COR-L47 (cell line): Measurements from ENCODE around the gene SLC16A7.

Experiments used
- DNase-seq: peaks from one replicate; lab custom pipeline; 2025; lab: John Stamatoyannopoulos, UW

SLC16A7 gene

DNA sequence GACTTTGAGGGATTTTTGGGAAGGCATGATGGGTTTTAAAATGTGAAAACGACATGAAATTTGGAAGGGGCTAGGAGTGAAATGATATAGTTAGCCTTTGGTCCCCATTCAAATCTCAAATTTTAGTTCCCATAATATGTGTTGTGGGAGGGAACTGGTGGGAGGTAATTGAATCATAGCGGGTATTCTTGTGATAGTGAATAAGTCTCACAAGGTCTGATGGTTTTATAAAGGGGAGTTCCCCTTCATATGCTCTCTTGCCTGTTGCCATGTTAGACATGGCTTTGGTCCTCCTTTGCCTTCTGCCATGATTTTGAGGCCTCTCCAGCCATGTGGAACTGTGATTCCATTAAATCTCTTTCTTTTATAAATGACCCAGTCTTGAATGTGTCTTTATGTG, 72.8 kb downstream of the SLC16A7 start:
- DNase-seq: no peak

DNA sequence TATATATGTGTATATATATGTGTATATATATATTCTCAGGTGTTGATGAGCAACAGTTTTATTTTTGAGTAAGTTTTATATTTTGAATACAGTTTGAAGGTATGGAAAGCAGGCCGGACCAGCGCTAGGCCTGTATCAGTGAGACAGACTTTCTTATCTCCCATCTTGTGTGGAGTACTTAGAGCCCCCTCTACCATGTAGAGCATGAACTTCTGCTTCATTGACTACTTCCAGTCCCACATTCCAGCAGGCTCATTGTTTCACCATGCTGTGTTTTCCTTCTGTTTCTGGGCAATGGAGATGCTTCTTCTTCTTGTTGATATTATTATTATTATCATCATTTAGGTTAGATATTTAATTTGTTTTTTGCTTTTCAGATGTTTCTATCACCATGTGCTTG, 76.4 kb downstream of the SLC16A7 start:
- no peak for DNase-seq

- DNase-seq: no peak
These were observed 79.6 kb downstream of the SLC16A7 start for GRCh38 chr12:59675461-59675860.

DNA sequence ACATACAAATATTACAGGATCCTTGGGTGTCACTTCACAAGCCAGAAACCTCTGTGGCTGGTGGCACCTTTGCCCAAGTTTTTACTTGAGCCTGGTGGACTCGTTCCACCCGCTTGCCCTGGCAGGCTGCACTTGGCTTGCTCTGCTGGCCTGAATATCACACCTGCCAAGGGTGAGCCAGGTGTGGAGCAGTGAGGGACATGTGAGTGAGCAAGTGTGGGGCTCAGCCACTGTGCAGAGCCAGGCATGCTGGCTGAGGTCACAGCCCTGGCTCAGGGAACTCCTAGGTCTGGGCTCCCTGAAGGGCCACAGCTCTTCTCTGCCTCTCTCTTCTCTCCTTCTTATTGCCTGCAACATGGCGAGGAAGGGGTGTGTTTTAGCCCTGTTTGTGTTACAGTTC, 82.0 kb downstream of the SLC16A7 start:
- no peak for DNase-seq

DNA sequence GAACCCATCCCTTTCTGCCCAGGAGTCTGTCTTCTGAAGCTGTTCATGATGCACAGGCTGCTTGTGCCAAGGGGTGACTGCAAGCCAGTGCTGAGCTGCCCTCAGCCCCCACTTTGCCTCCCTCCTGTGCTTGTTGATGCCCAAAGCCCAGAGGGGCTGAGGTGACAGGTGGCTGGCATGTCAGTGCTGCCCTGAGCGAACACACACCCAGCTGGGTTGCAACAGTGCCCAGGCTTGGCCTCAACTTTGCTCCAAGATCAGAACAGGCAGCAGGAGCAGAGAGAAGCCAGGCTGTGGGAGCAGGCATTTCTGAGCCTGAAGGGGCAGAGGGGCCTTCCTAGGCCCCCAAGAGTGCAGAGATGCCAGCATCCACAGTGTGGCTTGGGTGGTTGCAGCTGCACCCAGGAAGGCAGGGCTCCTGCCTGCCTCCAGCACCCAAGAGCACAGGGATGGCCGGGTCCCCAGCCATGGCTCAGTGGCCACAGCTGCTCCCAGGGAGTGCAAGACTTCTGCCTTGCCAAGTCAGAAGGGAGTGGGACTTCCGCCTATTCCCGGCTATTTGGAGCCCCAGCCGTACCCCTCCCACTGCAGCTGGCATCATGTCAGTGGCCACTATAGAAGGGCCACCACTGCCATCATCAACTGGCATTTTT, 83.1 kb downstream of the SLC16A7 start:
- DNase-seq: no peak

DNA sequence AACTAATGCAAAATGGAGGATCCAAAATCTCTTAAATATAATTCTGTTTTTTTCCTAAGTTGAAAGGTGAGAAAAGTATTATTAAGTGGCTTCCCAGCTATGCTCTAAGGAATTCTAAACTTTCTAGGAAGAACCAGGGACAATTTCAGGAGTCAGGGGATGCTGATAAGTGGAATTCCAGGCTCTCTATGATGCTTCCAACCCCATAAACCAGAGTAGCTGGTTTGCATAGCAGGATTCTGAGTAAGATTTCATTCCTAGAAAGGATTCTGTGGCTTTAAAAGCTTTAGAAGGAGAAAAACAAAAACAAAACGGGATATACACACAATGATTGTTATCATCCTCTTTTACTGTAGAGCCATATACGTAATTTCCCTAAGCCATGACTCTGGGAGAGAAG, 93.9 kb downstream of the SLC16A7 start:
- no peak for DNase-seq

DNA sequence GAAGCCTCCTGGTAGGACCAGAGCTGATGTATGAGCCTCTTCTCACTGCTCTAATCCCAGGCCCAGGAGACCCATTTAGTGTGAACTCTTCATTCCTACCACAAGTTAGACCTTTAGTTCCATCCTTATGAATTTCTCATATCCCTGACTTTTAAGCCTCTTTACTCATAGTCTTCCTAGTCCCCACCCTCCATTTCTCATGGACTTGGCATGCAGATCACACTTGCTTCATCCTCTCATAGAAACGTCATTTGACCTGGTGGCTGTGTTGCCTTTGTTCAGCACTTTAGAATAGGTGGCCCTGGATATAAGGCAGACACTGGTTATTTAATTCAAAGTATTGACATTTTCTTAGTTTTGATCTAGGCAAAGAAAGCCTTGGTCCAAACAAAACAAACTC, 99.5 kb downstream of the SLC16A7 start:
- no peak for DNase-seq

DNA sequence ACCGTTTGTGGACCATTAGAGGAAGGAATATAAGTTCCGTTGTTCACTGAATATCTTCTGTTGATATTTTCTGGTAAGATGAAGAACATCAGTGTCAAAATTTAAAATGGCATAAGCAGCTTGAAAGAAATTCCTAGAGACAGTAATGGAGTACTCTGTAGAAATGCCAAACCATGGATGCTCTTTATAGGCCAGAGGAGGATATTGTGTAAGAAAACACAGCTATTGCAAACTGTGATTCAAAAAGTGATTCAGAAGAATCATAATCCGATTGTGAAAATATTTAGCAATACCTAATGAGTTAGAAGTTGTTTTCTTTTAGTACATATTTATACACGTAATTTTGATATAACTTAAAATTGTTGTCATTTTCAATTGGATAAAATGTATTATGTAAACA, 102.8 kb downstream of the SLC16A7 start:
- no peak for DNase-seq

GRCh38 chr12:59699421-59700152, 103.8 kb downstream of the SLC16A7 start:
- DNase-seq: no peak

GRCh38 chr12:59700153-59700450, 104.3 kb downstream of the SLC16A7 start:
- no peak for DNase-seq

DNA sequence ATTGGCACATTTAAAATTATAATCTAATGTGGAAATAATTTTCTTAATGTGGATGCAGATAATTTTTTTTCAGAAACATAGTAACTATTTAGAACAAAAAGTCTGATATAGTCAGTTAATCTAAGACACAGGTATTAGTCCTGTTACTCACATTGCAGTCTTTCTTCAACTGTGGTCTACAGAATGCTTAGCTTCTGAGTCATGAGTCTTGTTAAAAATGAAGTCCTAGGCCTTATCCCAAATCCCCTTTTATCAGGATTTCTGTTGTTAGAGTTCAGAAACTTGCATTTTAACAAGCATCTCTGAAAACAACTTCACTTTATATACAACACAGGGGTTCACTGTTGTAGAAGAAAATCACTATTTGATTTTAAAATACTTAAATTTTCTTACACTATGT, 112.2 kb downstream of the SLC16A7 start:
- no peak for DNase-seq

DNA sequence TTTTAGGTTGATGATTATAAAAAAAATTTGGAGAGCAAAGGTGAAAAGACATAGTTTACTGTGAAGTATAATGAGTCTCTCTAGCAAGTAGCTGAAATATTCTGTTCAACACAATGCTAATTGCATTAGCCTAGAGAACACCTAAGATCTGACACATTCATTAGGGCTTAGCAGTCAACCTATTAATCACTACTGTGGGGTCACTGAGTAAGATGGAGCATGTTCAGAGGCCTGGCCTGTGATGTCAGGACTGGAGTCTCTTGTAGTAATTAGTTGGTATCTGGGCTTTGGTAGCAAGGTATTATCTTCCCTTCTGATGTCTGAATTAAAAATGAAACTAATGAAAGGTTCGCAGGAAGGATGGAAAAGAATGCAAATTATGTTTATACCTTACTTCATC, 112.7 kb downstream of the SLC16A7 start:
- DNase-seq: no peak

- DNase-seq: no peak
These were observed 114.3 kb downstream of the SLC16A7 start for GRCh38 chr12:59710004-59710628.

GRCh38 chr12:59710964-59711363, 115.1 kb downstream of the SLC16A7 start:
- no peak for DNase-seq

DNA sequence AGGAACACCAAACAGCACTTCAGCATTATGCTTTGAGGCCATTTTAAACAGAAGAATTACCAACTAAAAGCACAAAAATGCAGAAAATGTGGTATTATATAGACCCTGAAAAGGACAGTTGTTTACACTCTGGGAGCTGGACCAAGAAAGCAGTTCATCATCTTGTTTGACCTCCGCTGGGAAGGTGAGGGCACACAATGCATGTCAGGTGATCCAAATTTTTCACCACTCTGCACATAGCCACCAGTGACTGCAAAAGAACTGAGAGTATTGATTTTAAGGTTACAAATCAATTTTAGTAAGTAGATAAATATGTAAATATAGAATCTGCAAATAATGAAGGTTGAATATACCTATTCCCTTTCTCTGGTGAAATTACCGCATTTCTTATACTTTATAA, 119.6 kb downstream of the SLC16A7 start:
- no peak for DNase-seq

DNA sequence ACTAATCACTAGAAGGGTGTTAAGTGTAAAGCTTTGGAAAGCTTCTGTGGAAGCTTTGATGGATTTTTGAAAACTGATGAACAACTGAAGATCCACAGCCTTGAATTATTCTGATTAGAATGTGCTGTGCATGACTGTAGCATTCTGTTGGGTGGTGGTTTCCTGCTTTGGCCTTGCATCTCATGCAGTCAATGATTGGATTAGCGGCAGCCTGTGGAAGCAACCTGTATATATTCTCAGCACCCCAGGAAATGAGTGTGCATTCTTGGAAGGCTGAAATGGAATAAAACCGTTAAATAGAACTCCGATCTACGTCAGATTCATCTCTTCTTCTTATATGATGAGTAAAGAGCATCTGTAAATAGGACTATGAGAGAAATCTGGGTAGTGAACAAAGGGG, 120.2 kb downstream of the SLC16A7 start:
- DNase-seq: no peak

DNA sequence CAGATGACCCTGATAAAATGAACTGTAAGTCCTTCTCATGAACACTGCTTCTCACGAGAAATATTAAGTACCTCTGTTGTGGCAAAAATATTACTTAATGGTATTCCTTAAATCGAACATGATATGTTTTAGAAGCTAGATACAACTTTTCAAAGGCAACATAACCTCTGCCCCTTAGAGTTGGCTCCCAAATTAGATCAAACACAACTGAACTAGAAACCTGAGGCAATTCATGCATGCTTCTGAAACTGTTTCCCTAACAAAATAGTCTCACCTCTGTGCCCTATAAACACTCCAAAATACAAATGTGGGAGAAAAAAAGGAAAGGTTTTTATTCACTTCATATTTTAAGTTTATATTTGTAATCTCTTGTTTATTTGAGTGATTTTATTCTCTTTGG, 121.6 kb downstream of the SLC16A7 start:
- DNase-seq: no peak

- no peak for DNase-seq
These were observed 123.9 kb downstream of the SLC16A7 start for GRCh38 chr12:59719701-59720100.

DNA sequence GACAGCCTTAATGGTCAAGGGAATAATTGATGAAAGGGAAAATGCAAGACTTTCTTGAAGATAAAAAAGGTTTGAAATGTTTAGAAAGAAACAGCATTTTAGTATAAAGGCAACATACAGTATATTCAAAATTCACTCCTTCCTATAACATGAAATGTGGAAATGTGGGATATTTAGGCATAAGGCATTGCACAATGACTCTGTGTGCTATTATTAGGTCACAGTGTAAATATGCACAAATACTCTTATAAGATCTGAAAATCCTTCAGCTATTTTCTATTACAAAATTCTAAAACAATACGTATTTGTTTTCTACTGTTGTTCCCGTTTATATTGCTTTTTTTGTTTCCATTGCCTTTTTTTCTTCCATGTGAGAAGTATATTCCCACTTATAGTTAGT, 127.7 kb downstream of the SLC16A7 start:
- no peak for DNase-seq

DNA sequence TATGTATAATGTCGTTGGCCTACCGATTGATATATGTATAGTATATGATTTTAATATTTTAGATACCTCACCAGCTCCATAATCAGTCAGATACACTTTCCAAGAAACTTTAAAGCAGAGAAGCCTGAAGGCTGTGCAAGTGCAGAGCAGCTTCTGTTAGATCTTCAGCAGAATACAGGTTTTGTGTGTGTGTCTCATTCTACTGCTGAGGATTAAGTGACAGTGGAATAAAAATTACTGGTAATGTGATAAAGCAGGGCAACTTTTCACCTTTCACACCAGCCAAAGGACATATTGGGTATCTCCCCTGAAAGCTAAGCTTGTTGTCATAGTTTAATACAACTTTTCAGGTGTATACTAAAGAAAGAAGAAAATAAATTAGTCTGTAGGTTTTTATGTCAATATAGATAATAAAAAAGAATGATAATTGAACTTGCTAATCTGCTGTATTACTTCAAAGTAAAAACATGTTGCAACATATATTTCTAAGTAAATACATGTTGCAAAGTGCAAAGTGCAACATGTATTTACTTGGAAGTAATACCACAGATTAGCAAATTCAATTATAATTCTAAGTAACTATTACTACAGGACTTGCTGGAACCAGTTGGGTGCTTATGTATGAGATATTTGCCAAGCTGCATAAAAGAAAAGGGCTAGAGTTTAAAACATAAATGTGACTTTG, 128.3 kb downstream of the SLC16A7 start:
- DNase-seq: no peak

GRCh38 chr12:59733200-59733599, 137.4 kb downstream of the SLC16A7 start:
- DNase-seq: no peak

GRCh38 chr12:59734371-59734770, 138.5 kb downstream of the SLC16A7 start:
- peak; percentile 13 for DNase-seq

DNA sequence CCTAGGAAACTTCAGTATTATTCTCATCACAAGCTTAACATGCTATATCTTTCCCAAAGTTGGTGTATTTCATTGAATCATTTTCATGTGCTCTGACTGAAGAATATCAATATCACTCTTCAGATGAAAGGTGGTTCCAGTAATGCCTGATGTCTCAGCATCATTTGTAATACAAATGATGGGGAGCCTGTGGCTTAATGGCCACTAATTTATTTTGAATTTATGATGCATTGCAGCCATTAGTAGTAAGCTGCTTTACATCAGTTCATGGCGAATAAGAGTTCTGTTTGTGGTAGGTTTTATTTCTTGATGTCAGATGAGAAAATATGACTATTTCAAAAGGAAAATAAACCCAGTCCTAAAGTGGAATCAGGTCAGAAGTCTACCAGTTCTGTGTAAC, 139.4 kb downstream of the SLC16A7 start:
- no peak for DNase-seq
